Smooth muscle cell of the brain vasculature (primary cell): Measurements from ENCODE around the gene ASB8.
"Not testable (repeated sequence)": the region's sequence is repeated elsewhere in the genome, so short reads cannot be mapped to it uniquely, and the experiment has no call there.

Experiments
- DNase-seq: peaks from one replicate; pipeline ENCODE4 v3.0.0-alpha.2; 2012; ENCODE audit warnings: low read depth, low spot score

The ASB8 gene

DNA sequence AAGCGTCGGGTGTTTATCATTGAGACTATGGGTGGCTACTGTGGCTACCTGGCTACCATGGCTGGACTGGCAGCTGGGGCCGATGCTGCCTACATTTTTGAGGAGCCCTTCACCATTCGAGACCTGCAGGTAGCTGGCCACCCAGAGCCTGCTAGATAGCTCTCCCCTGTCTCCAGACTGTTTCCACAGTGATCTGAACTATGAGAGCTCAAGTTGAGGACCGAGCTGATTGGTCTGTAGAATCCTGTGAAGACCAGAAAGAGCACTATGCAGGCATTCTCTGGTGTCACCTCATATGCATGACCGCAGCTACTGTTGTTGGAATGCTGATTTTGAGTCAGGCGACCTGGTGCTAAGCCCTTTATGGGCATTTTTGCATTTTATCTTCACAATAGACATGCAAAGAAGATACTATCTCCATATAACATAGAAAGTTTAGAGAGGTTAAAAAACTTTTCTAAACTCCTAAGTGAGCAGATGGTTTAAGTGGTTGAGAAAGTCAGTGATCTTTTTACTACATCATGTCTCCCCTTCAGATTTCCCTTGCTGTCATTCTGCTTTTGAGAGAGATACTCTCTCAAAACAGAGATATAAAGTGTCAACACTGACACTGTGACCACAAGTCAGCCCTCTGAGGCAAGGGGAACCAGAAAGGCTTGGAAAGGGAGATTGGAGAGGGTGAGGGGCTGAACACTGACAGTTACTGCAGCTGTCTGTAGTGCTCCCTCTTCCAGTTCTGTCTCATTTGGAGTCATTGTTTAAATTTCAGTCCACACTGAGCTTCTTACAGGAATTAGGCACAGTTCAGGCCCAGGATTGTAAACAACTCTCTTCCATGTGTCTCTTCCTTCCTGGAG lies 14.3 kb downstream of the ASB8 start:
- DNase-seq: no peak

DNA sequence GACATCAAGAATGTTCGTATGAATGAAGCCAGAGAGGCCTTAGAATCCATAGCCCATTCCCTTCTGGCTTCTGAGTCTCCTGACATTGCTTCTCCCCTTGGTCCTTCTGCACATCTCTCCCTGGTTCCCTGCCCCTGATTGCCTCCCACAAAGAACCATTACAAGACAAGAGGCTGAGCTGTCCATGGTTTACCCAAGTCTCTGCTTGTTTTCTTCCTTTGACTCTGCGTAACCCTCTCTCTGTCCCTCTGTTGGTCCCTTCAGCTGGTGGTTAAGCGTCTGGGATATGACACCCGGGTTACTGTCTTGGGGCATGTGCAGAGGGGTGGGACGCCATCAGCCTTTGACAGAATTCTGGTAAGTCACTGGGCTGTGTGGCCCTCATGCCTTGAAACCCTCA lies 22.3 kb downstream of the ASB8 start:
- DNase-seq: no peak

DNA sequence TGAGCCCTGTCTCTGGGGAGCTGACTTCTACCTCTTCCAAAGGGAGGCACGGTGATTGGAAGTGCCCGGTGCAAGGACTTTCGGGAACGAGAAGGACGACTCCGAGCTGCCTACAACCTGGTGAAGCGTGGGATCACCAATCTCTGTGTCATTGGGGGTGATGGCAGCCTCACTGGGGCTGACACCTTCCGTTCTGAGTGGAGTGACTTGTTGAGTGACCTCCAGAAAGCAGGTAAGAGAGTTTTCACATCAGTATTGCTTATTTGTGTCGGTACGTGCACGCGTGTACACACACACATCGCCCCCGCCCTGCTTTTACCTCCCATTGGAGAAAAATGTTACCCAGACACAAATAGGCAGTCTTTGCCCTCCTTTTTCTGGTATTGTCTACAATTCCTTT lies 24.5 kb downstream of the ASB8 start:
- no peak for DNase-seq

DNA sequence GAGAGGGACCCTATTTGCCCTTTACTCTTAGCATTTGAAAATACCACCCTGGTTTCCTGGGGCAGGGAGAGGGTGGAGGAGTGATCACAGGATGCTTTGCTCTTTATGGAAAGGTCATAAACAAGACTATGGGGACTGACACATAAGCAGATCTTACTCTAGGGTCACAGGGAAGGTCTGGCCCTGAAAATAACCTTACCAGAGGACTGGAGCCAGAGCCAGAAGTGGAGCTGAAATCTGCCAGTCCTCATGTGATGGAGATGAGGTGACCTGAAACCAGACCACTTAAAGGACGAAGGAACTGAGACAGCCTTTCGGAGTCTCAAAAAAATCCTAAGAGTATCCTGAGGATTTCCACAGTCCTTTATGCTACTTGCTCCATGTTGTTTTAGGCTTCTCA lies 25.8 kb downstream of the ASB8 start:
- no peak for DNase-seq

DNA sequence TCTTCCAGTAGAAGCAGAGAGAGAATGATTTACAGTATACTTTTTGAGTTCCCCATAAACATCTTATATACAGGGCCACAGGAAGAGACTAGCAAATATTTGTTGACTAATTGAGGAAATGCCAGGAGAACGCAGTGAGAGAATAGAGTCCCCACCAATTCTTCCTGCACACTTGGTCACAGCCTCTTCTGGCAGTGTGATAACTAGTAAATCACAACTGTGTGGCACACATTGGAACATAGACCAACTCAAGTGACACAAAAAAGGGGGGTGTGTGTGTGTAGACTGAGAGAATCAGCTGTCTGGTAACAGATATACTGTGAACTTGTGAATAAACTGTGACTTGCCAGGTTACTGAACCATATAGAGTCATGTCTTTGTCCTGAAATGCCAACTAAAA lies 27.9 kb downstream of the ASB8 start:
- no peak for DNase-seq

DNA sequence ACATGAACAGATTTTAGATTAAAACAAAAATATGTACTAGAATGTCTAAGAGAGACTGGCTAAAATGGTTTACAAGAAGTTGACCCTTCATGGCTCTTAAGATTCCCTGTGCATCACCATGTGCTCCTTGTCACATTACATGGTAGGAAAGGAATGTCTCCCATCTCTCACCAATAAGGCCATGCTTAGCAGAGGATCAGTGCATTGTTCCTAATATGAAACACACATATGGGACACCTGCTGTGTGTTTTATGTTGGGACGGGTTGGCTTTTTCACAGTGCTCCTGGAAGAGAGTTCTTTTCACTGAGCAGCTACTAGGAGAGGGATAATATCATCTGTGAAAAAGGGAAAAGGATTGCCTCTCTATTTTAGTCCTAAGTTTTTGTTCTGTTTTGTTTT lies 28.5 kb downstream of the ASB8 start:
- DNase-seq: no peak

DNA sequence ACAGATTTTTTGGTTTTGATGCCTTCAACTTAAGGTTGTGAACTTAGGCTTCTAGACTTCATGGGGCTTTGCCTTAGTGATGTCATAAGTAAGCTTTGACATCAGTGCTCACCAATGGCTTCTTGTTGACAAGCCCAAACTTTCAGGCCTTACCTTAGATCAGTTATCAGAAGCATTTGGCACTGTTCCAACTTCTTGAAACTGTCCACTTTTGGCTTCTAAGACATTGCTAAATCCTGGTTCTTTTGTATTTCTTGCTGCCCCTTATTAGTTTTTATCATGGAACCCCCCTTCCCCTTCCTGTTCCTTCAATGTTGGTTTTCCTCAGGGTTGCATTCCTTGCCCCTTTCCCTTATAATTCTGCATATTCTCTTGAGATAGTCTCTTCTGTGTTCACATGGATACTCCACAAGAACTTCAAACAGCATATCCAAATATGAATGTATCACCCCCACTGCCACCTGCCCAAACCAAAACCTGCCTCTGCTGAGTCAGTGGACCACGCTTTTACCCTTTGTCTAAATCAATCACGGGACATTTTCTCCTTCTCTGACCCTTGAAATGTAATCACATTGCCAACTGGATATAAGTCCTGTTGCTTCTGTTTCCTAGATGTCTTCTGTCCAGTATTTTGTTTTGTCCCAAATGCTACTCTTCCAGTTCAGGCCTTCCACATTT lies 30.2 kb downstream of the ASB8 start:
- DNase-seq: no peak

DNA sequence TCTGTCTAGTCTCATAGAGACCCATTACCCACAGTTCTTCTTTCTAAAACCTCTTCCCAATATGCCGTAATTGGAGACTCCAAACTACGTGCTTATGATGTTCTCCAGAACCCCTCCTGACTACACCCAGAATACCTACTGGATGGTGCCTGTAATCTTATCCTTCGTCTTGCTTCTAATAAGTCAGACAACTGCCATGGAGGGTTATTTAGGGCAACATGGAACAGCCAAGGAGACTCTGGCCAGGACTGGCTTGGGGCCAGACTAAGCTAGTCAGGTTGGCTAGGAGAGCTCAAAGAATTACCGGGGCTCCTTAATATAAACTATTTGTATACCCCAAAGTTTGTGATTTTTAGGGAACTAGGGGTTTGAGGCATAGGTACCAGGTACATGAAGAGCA lies 31.3 kb downstream of the ASB8 start:
- no peak for DNase-seq

DNA sequence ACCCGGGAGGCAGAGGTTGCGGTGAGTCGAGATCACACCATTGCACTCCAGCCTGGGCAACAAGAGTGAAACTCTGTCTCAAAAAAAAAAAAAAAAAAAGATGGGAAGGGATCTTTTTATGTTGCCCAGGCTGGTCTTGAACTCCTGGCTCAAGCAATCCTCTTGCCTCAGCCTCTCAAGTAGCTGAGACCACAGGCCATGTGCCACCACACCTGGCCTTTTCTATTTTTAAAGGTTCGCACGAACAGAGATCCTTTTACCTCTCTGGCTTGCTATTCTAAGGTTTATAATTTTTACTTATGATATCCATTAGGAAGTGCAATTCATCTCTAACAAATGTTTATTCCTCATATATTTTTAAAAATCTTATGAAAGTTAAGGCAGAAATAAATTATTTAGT lies 31.8 kb downstream of the ASB8 start:
- DNase-seq: not testable (repeated sequence)

DNA sequence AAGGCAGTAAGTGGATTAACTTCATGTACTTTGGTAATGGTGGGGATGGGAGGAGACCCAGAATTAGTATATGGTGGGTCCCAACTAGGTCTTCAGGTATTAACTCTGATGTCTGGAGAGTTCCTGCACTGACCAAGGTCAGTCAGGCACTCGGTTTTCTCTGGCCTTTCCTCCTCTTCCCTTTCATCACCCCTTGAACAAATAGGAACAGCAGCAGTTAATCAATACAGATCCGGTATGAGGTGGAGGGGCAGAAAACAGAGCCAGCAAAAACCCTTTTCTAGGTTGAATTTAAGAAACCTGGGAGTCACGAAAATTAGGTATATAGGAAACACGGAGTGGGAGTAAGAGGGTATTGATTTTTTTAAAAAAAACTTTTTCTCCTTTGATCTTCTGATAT lies 34.1 kb downstream of the ASB8 start:
- no peak for DNase-seq

DNA sequence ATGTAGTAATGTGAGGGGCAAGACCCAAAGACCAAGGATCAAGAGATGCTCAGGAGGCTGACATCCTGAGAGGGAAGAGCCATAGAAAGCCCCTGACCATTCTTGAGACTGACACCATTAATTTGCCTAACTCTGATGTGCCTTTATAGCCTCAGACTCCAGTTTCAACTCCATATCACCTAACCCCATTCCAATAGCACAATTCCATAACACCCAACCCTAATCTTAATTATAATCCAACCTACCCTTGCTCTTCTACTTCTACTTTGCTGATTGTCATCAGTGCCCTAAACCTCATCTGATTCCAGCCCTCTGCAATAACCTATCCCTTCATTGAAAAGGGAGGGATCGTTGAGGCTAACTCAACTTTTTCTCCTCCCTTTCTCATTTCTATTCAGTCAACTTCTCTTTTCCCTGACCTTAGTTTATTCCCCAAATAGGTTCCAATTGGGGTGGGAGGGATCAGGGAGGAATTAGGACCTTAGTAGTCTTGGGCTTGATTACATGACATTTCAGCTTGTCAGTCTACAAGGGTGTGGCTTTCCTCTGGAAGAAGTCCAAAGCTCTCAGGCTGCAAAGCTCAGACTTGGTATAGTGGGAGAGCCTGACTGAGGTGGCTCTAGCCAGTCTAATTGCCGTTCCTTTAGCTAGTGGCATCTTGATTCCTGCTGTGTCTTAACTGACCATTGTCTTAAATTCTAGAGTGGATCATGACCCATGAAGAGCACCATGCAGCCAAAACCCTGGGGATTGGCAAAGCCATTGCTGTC lies 35.1 kb downstream of the ASB8 start:
- DNase-seq: no peak

DNA sequence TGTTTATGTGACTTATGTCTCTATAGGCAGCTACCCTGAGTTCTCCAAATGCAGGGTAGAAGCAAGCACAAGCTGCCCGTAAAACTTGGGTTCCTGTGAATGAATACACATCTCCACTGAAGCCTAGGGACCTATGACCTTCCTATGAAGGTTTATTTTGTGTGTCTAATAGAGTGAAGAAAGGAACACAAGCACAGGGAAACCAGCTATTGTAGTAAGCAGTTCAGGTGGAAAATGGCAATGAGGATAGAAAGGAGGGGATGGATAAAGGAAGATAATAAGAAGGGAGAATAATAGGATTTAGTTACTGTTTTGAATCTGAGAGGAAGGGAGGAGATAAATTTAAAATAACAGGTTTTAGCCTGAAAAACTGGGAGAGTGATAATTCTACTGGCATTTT lies 35.8 kb downstream of the ASB8 start:
- DNase-seq: no peak

DNA sequence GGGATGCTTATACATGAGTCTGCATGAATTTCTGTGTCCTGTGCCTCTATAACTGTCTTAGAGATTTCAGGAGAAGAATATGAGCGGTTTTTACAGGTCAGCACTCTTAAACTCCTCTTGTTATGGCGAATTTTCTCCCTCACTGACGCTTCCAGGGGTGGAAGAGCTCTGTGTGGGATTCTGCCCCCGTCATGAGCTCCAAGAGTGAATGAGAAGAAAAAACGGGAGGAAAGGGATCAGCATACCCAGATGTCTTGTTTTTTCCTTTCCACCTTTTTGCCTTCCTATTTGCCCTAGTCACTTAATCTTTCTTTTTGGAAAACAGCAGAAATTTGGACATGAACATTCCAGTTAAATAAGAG lies 37.5 kb downstream of the ASB8 start:
- DNase-seq: peak; percentile 4

DNA sequence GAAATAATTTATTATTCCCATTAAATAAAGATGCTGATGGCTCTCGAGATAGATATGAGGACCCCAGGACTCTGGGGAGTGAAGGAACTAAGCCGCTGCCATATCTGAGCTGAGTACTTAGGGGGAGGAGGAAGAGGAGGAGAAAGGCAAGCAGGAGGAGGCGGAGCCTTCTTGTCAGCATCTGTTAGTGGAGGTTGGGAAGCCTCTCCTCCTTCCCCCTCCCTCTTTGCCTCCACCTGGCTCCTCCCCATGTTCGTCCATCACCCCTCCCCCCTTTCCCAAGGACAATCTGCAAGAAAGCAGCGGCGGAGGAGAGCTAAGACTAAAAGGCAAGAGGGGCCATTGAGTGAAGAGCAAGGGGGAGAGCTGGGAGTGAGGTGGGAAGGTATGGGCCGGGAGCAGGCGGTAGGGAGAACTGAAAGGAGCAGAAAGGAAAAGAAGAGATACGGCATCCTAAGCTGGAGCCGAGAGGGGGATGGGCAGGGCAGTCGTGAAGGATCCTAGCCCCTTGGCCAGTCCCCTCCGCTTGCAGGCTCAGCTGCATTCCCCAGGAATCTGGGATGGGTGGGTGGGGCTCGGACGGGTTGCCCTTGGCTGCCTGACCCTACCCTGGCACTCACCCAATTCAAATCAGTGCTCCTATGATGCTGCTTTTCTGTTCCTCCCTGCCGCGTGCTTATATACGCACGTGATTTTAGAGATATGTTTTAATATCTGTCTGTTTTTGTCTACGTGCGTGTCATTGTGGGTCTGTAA lies 38.1 kb downstream of the ASB8 start, which contains the start of gene PFKM:
TSS of gene PFKM (plus strand) at position 287 of the 756 bp plus-strand sequence. CDS start 3,411 bp downstream, outside the sequence.
- DNase-seq: peak; percentile 73

DNA sequence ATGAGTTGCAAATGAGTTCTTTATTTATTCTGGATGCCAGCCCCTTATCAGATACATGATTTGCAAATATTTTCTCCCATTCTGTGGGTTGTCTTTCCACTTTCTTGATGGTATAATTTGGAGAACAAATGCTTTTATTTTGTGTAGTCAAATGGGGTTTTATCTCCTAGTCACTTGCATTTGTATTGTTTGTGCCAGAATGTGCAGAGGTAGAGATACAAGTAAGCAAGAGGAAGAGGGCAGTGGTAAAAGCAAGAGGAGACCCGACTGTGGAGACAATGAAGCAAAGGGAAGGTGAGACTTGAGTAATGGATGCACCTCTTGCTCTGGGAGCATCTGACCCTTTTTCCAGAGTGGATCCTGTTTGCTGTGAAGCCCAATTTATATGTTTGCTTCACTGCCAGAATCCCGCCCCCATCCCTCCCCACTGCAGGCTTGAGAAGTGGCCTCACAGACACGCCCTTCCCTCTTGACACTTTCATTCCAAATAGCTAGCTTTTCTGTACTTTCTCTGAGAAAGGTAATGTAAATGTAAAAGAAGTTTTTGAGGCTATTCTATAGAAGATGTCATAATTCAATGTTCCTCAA lies 38.9 kb downstream of the ASB8 start:
- no peak for DNase-seq

DNA sequence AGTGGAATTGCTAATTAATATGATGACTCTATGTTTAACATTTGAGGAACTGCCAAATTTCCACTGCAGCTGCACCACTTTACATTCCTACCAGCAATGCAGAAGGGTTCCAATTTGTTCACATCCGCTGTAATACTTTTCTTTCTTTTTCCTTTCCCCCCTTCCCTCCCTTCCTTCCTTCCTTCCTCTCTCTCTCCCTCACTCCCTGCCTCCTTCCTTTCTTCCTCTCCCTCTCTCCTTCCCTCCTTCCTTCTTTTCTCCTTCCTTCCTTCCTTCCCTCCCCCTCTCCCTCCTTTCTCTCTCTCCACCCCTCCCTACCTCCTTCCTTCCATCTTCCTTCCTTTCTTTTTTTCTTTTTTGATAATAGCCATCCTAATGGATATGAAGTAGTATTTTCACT lies 41.4 kb downstream of the ASB8 start:
- DNase-seq: no peak

DNA sequence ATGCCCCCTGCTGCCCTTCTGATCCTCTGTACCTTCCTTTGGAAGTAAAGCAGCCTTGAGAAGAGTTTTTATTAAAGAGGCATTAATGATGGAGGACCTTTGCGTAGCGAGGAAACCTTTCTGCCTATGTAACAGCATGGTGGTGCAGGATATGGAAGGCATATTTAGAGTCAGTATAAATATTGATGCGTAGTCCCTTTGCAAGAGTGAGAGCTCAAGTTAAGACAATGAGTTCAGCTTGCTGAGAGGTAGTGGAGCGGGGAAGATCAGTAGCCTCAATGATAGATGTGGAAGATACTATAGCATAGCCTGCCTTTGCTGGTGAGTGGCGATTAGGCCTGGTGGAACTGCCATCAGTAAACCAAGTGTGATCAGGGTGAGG lies 46.0 kb downstream of the ASB8 start:
- DNase-seq: not testable (repeated sequence)

DNA sequence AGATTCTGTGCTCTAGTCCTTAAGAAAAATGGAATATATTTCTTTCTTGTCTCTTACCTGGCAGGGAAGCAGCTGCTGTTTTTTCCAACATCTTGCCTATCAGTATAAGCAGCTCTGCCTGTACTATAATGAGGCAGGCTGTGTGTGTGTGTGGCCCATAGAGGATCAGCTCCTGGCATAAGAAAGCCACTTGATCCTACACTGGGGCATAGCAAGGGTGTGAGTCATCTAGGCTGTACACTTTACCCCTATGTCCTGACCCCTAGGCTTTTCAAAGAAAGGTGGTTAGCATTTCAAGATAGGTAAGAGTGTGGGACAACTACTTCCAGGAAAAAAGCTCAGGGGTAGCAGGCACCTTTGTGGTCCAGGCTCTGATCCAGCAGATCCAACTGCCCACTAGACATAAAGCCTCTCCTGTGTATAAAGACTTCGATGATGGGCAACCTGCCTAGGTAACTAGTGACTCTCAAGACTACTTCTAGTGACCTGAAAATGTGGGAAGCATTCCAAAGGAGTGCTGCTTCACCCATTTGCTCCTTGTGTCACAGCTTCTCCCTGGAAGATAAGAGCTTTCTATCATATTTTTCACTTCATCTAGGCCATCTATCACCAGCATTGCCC lies 46.5 kb downstream of the ASB8 start:
- DNase-seq: no peak

DNA sequence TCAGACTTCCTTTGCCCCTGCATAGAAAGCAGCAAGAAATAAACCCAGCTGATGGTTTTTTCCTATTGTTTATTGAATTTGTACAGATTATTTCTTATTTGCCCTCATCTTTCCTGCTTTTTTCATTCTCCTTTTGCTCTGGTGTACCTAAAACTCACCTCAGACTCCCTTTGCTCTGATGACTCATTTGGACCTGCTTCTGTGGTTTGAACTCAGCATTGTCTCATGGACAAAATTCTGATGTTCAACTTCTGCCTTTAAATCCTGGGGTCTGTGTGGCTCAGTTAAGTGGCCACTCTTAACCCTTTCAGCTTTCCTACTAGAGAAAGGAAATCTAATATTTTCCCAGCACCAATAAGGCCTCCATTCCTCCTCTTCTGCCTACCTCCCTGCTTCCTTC lies 47.9 kb downstream of the ASB8 start:
- DNase-seq: no peak

DNA sequence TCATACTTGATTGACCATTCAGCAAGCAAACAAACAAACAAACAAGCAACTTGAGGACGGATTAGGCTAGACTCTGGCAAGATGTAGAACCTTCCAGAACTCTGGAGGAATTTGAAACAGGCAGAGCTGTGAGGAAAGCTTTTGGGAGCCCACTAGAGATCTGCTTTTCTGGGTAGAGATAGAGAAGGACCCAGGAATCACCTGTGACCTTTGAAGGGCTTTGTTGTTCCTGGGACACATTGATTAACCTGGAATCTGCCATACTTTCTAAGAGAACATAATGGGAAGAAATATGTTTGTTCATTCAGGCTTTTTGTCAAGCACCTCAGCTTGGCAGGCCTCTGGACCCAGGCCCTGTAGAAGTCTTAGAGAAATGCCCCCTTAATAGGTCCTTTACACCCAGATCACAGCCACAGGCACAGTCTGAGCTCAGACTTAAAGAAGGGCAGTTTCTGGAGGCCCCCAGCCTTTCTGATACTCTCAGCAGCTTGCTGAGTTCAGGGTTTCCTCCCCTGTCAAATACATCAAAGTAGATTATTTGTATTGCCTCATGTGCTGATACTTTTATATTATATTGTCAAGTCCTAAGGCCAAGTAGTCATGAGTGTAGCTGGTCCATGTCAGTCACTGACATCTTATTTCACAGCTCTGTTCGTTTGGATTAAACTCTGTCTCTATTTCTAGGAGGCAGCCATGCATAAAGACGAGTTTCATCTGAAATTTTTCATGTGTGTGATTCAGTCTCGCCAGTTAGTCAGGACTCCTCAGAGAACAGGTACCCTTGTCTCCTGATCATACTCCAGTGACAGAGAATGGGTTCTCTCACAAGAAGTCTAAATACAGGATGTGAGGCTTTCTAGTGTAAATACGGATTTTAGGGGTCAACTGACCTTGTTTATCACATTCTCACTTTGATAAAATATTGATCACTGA lies 50.4 kb downstream of the ASB8 start:
- no peak for DNase-seq
